Activated CD8-positive, alpha-beta memory T cell treated with anti-CD3 and anti-CD28 coated beads, Interleukin-2, amount 50 U/mL, for 1 hour (primary cell): ENCODE data around the gene LTB4R2.

Experiments used
- DNase-seq: peaks from one replicate; pipeline ENCODE4 v3.0.0-alpha.2; 2020; ENCODE audit errors: extremely low read depth

LTB4R2 gene

GRCh38 chr14:24309538-24310264, at the start of gene LTB4R2:
Gene LTB4R2, plus strand, starts transcription at chr14:24310140. Its CDS starts 525 bp downstream, at chr14:24310665.
- no peak for DNase-seq

GRCh38 chr14:24260780-24261157, 49.2 kb upstream of the LTB4R2 start:
- no peak for DNase-seq

GRCh38 chr14:24261256-24261968, 48.5 kb upstream of the LTB4R2 start:
- DNase-seq = no peak

GRCh38 chr14:24261969-24262327, 48.0 kb upstream of the LTB4R2 start:
- no peak for DNase-seq

GRCh38 chr14:24262821-24263733, 46.9 kb upstream of the LTB4R2 start, which contains the start of gene TGM1:
Gene TGM1, minus strand, starts transcription at chr14:24263177. Its CDS starts 825 bp downstream, at chr14:24262352.
- DNase-seq = no peak

- no peak for DNase-seq
These were observed 46.1 kb upstream of the LTB4R2 start for GRCh38 chr14:24263848-24264247.

GRCh38 chr14:24264298-24264697, 45.6 kb upstream of the LTB4R2 start:
- DNase-seq = no peak

- no peak for DNase-seq
These were observed 43.3 kb upstream of the LTB4R2 start for GRCh38 chr14:24266344-24267244.

GRCh38 chr14:24267516-24267915, 42.4 kb upstream of the LTB4R2 start:
- no peak for DNase-seq

- DNase-seq = no peak
These were observed 41.7 kb upstream of the LTB4R2 start for GRCh38 chr14:24268225-24268624.

- DNase-seq = no peak
These were observed 40.6 kb upstream of the LTB4R2 start for GRCh38 chr14:24269368-24269767.

- no peak for DNase-seq
These were observed 39.9 kb upstream of the LTB4R2 start for GRCh38 chr14:24269910-24270536.

GRCh38 chr14:24270537-24271133, 39.3 kb upstream of the LTB4R2 start:
- no peak for DNase-seq

GRCh38 chr14:24271134-24271833, 38.7 kb upstream of the LTB4R2 start, which contains the start of gene RABGGTA:
Gene RABGGTA, minus strand, starts transcription at chr14:24271597. Its CDS starts 482 bp downstream, at chr14:24271115.
- peak; percentile 84 for DNase-seq

- DNase-seq = no peak
These were observed 38.1 kb upstream of the LTB4R2 start for GRCh38 chr14:24271834-24272263.

GRCh38 chr14:24272467-24272866, 37.5 kb upstream of the LTB4R2 start:
- DNase-seq = no peak

GRCh38 chr14:24273422-24273998, 36.4 kb upstream of the LTB4R2 start:
- no peak for DNase-seq

- DNase-seq = no peak
These were observed 35.8 kb upstream of the LTB4R2 start for GRCh38 chr14:24274101-24274543.

GRCh38 chr14:24277071-24277470, 32.9 kb upstream of the LTB4R2 start:
- DNase-seq = no peak
